Measurements from ENCODE around the gene PTGER1.

DNA sequence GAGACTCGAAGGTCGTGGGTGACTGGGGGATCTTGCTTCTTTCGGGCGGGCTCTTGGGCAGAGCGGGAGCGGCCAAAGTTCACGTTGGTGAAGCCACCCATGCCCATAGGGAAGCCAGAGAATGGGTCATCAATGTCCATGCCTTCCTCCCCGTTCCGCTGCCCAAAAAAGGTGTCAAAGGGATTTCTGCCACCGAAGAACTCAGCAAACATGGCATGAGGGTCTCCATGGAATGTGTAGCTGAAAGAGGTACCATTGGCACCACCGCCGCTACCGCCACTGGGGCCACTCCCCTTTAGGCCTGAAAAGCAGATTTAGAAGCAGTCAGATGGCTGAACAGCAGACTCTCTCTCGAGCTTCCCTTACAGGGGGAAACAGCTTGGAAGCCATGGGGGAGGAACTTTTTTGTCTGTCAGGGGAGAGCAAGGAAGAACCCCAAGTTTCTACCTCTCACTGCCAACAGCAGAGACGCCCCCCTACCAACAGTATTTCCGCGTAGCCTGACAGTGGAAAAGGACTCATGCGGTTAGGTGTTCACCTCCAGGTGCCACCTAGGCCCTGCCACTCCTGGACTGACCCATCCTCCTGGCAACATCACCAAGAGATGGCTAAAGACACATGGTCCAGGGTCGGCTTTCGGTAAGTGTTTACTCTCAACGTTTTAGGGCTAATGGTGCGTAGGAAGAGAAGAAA lies 41.7 kb upstream of the PTGER1 start:
- TF ChIP-seq, protein P1, sequence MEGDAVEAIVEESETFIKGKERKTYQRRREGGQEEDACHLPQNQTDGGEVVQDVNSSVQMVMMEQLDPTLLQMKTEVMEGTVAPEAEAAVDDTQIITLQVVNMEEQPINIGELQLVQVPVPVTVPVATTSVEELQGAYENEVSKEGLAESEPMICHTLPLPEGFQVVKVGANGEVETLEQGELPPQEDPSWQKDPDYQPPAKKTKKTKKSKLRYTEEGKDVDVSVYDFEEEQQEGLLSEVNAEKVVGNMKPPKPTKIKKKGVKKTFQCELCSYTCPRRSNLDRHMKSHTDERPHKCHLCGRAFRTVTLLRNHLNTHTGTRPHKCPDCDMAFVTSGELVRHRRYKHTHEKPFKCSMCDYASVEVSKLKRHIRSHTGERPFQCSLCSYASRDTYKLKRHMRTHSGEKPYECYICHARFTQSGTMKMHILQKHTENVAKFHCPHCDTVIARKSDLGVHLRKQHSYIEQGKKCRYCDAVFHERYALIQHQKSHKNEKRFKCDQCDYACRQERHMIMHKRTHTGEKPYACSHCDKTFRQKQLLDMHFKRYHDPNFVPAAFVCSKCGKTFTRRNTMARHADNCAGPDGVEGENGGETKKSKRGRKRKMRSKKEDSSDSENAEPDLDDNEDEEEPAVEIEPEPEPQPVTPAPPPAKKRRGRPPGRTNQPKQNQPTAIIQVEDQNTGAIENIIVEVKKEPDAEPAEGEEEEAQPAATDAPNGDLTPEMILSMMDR (IDR thresholded peaks at IDR 0.05; ENCODE audit: low read depth, low read length, missing input control): no peak
- TF ChIP-seq FOXA1 (IDR thresholded peaks at IDR 0.05) (no peak), YY1 (IDR thresholded peaks at IDR 0.05) (peak; percentile 25), RAD21 (IDR thresholded peaks at IDR 0.05) (no peak), TAF1 (conservative IDR thresholded peaks at IDR 0.05) (no peak), SP1 (IDR thresholded peaks at IDR 0.05) (no peak)
- TF ChIP-seq, protein P2, sequence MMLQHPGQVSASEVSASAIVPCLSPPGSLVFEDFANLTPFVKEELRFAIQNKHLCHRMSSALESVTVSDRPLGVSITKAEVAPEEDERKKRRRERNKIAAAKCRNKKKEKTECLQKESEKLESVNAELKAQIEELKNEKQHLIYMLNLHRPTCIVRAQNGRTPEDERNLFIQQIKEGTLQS (IDR thresholded peaks at IDR 0.05): no peak
- TF ChIP-seq, protein P3, sequence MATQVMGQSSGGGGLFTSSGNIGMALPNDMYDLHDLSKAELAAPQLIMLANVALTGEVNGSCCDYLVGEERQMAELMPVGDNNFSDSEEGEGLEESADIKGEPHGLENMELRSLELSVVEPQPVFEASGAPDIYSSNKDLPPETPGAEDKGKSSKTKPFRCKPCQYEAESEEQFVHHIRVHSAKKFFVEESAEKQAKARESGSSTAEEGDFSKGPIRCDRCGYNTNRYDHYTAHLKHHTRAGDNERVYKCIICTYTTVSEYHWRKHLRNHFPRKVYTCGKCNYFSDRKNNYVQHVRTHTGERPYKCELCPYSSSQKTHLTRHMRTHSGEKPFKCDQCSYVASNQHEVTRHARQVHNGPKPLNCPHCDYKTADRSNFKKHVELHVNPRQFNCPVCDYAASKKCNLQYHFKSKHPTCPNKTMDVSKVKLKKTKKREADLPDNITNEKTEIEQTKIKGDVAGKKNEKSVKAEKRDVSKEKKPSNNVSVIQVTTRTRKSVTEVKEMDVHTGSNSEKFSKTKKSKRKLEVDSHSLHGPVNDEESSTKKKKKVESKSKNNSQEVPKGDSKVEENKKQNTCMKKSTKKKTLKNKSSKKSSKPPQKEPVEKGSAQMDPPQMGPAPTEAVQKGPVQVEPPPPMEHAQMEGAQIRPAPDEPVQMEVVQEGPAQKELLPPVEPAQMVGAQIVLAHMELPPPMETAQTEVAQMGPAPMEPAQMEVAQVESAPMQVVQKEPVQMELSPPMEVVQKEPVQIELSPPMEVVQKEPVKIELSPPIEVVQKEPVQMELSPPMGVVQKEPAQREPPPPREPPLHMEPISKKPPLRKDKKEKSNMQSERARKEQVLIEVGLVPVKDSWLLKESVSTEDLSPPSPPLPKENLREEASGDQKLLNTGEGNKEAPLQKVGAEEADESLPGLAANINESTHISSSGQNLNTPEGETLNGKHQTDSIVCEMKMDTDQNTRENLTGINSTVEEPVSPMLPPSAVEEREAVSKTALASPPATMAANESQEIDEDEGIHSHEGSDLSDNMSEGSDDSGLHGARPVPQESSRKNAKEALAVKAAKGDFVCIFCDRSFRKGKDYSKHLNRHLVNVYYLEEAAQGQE (IDR thresholded peaks at IDR 0.05): no peak

Data from liver (tissue), 3 donors.